A673 (cell line): ENCODE data around the gene MOB2. TPM values are rescaled to one million over a fixed set of nuclear protein-coding genes. Genes with fewer than 3 reads are reported as not detected.

Experiments used
- BruUV-seq: library from RNA; stranded (reverse); fragments of 400-500 nt; replicated peaks from 2 replicates; lab custom pipeline; 2021; lab: Mats Ljungman, UMichigan
- CTCF ChIA-PET: fragments of 300-600 bp; sonication (Branson Sonifier 250); formaldehyde crosslinking; loops from one replicate; lab custom pipeline; 2022; ENCODE audit warnings: antibody characterized with exemption; lab: Charles Lee
- POLR2A ChIA-PET: fragments of 300-600 bp; sonication (Branson Sonifier 250); formaldehyde crosslinking; loops from one replicate; lab custom pipeline; 2022; ENCODE audit warnings: antibody characterized with exemption; ENCODE audit not compliant: low non-redundant PET; lab: Charles Lee
- DNase-seq: peaks from one replicate; pipeline ENCODE4 v3.0.0-alpha.2; 2015; ENCODE audit warnings: low spot score
- H3K27ac ChIP-seq: fragments of 200-600 bp; sonication (generic); 2 replicates; pipeline ENCODE4 v1.5.1; 2016; ENCODE audit warnings: mixed run types, low read depth, mild to moderate bottlenecking, mixed read lengths, antibody characterized with exemption, low read length; ENCODE audit not compliant: poor library complexity, severe bottlenecking
- H3K27me3 ChIP-seq: fragments of 200-600 bp; sonication (generic); replicated peaks from 2 replicates; pipeline ENCODE4 v1.6.1; 2017; ENCODE audit warnings: mixed run types, low read depth, mild to moderate bottlenecking, mixed read lengths, antibody characterized with exemption, low read length; ENCODE audit not compliant: insufficient read depth, poor library complexity
- H3K36me3 ChIP-seq: fragments of 200-600 bp; sonication (generic); 2 replicates; pipeline ENCODE4 v1.6.1; 2016; ENCODE audit warnings: mixed run types, mild to moderate bottlenecking, mixed read lengths, antibody characterized with exemption, low read length; ENCODE audit not compliant: insufficient read depth, poor library complexity, severe bottlenecking
- H3K4me1 ChIP-seq: fragments of 200-600 bp; sonication (generic); 2 replicates; pipeline ENCODE4 v1.6.1; 2017; ENCODE audit warnings: mixed run types, mild to moderate bottlenecking, mixed read lengths, antibody characterized with exemption, low read length; ENCODE audit not compliant: insufficient read depth, poor library complexity, severe bottlenecking
- H3K4me3 ChIP-seq: fragments of 200-600 bp; sonication (generic); 2 replicates; pipeline ENCODE4 v1.5.1; 2016; ENCODE audit warnings: low read depth, mixed run types, mild to moderate bottlenecking, mixed read lengths, low read length; ENCODE audit not compliant: poor library complexity, severe bottlenecking
- H3K9me3 ChIP-seq: fragments of 200-600 bp; sonication (generic); 2 replicates; pipeline ENCODE4 v1.6.1; 2016; ENCODE audit warnings: mixed run types, low read depth, mild to moderate bottlenecking, mixed read lengths, antibody characterized with exemption, low read length; ENCODE audit not compliant: poor library complexity, severe bottlenecking
- EZH2 ChIP-seq: fragments of 200-600 bp; sonication (generic); IDR thresholded peaks from 2 replicates; pipeline ENCODE4 v1.6.1; 2017; ENCODE audit warnings: borderline replicate concordance, low read depth, mild to moderate bottlenecking, mixed read lengths, antibody characterized with exemption, low read length; ENCODE audit not compliant: poor library complexity, severe bottlenecking
- intact Hi-C: fragments of 100-400 bp; cut with micrococcal nuclease; formaldehyde crosslinking; loops from one replicate; pipeline ENCODE4 v1.10.0; 2022; ENCODE audit not compliant: unreplicated experiment
- total RNA-seq: library from RNA; stranded (reverse); gene quantifications from 2 replicates; pipeline ENCODE4 v1.2.3, GENCODE V29; 2021
- TF ChIP-seq, protein P1 (sequence below): fragments of 300-800, 200-600 bp; sonication (generic); conservative IDR thresholded peaks from 2 replicates; pipeline ENCODE4 v1.5.1; 2017; ENCODE audit warnings: low read depth, mild to moderate bottlenecking, antibody characterized with exemption, low read length, moderate library complexity, mixed read lengths

Gene MOB2
- total RNA-seq, 1 experiment from 2014 or later = 14.7 TPM

DNA sequence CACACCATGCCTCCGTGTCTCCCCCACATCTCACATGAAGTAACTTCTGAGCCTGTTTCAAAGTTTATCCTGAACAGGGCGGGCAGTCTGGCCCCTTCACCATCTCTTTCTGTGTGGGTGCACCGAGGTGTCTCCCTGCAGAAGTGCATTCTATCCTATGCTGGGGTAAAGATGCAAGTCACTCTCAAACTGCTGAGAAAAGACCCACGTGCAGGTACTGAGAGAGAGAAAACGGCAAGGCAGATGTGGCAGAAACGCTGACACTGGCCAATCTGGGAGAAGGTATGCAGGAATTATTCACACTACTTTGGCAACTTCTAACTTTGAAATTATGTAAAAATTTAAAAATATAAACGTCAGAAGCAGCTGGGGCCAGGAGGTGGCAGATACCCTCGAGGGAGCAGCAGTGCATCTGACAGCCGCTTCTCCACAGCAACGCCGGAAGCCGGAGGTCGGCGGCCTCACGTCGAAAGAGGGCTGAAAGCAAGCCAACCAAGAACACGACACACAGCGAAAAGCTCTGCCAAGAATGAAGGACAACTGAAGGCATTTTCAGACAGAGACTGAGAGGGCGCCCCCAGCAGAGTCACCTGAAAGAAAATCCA is 34.2 kb upstream of the MOB2 start:
- no TSS peak for BruUV-seq
- intact Hi-C loops = no loop called here
- no peaks in the 10 kb centered on the region for H3K4me1 ChIP-seq
- H3K27me3 ChIP-seq = no peaks in the 10 kb centered on the region
- CTCF ChIA-PET = no interaction called here
- TF ChIP-seq, protein P1, sequence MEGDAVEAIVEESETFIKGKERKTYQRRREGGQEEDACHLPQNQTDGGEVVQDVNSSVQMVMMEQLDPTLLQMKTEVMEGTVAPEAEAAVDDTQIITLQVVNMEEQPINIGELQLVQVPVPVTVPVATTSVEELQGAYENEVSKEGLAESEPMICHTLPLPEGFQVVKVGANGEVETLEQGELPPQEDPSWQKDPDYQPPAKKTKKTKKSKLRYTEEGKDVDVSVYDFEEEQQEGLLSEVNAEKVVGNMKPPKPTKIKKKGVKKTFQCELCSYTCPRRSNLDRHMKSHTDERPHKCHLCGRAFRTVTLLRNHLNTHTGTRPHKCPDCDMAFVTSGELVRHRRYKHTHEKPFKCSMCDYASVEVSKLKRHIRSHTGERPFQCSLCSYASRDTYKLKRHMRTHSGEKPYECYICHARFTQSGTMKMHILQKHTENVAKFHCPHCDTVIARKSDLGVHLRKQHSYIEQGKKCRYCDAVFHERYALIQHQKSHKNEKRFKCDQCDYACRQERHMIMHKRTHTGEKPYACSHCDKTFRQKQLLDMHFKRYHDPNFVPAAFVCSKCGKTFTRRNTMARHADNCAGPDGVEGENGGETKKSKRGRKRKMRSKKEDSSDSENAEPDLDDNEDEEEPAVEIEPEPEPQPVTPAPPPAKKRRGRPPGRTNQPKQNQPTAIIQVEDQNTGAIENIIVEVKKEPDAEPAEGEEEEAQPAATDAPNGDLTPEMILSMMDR = no peak
- no peak for TF ChIP-seq EZH2
- H3K27ac ChIP-seq = no peak overlapping the region
- H3K9me3 ChIP-seq = no peaks in the 10 kb centered on the region
- no peaks in the 10 kb centered on the region for H3K36me3 ChIP-seq
- no peak for DNase-seq
- POLR2A ChIA-PET = no interaction called here
- H3K4me3 ChIP-seq = no peak overlapping the region

DNA sequence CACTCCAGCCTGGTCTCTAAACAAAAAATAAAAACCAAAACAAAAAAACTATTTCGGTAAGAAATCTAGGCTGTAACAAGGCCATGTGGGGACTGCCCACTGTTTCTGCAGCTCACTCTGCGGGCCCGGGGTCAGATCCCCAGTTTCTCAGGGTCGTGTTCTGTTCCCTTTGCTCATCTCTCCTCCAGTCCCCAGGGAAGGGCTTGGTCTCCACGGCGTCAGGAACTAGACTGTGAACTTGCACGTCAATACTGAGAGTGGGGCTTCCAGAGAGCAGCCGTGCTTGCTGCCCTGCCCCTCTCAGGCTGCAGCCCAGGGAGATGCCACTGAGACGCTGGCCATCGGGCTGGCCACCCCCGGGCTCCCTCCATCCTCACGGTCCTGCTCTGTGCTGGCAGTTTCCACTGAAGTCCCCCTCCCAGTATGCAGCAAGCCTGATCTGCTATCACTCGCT is 33.7 kb upstream of the MOB2 start:
- no peak overlapping the region for H3K27ac ChIP-seq
- no peak for DNase-seq
- H3K27me3 ChIP-seq = no peaks in the 10 kb centered on the region
- intact Hi-C loops = no loop called here
- ChIA-PET CTCF (no interaction called here), POLR2A (no interaction called here)
- no peak overlapping the region for H3K4me3 ChIP-seq
- TF ChIP-seq EZH2 = no peak
- TF ChIP-seq, protein P1 = no peak
- no TSS peak for BruUV-seq
- no peaks in the 10 kb centered on the region for H3K9me3 ChIP-seq
- no peaks in the 10 kb centered on the region for H3K36me3 ChIP-seq
- no peaks in the 10 kb centered on the region for H3K4me1 ChIP-seq

GRCh38 chr11:1519028-1520010 is 32.7 kb upstream of the MOB2 start:
- intact Hi-C loops = no loop called here
- no peak for TF ChIP-seq EZH2
- TF ChIP-seq, protein P1 = no peak
- ChIA-PET CTCF (no interaction called here), POLR2A (no interaction called here)
- Histone ChIP-seq H3K4me3 (no peak overlapping the region), H3K9me3 (no peaks in the 10 kb centered on the region), H3K27me3 (no peaks in the 10 kb centered on the region), H3K27ac (no peak overlapping the region), H3K4me1 (no peaks in the 10 kb centered on the region), H3K36me3 (no peaks in the 10 kb centered on the region)
- no peak for DNase-seq
- BruUV-seq = no TSS peak
